ENCODE results near the gene IFT81. TPM values are rescaled to one million over a fixed set of nuclear protein-coding genes. Genes with fewer than 3 reads are reported as not detected.

Gene IFT81
- total and polyA plus RNA-seq, 2 of the 13 experiments (the other 11 are each of a cell fraction or from before 2014, with no cell fraction given), result 4.2 to 13.0 TPM

GRCh38 chr12:110262442-110263388 is 138.6 kb downstream of the IFT81 start:
- intact Hi-C loops (cut with micrococcal nuclease; ENCODE audit: unreplicated experiment), result loop anchor here (2.0 kb wide), 1 partner anchor 16 kb away; no protein-coding TSS in a partner anchor
- H3K4me3 ChIP-seq (replicated peaks in 1 of 3; ENCODE audit: insufficient read depth in 1 of 3, low read depth in 2 of 3, low read length in 3 of 3), result peak overlapping the region; percentile 9 to 47 (median 11); a peak in 5 of 6 replicates
- WGBS (ENCODE audit: low lambda C conversion rate), result 12% methylated on average over 17 of the region's 17 CpGs
- H3K9ac ChIP-seq (ENCODE audit: insufficient read depth, low read depth, low read length), result peak overlapping the region; percentile 55
- H3K27me3 ChIP-seq (ENCODE audit: control insufficient read depth in 1 of 2, insufficient read depth in 2 of 2, low read length in 2 of 2), result no peaks in the 10 kb centered on the region
- H3K36me3 ChIP-seq (replicated peaks in 1 of 2; ENCODE audit: control insufficient read depth in 1 of 2, insufficient read depth in 2 of 2, low read length in 2 of 2), result no peaks in the 10 kb centered on the region
- H3K9me3 ChIP-seq (ENCODE audit: low read length), result no peaks in the 10 kb centered on the region
- FAIRE-seq, result peak; percentile 55
- peak; percentile 84 for DNase-seq (ENCODE audit: low spot score)
- ATAC-seq, result peak; percentile 89
- peak overlapping the region; percentile 78 for H3K4me2 ChIP-seq (ENCODE audit: low read depth, low read length)
- H2AFZ ChIP-seq (ENCODE audit: low read length), result no peak overlapping the region
- ChIA-PET CTCF (ENCODE audit: low intra/inter-chr PET ratio, low total read pairs) (no interaction called here), POLR2A (interaction anchor here (0.7 to 1.6 kb wide), 3 partner anchors 12 to 18 kb away, joined by 3 to 5 read pairs (median 4); partner anchors contain the start of gene ATP2A2)
- in situ Hi-C loops (cut with HindIII; ENCODE audit: extremely low pct_ligation_motif_present, low pct_unique_long_range_greater_than_20kb), result no loop called here
- BruUV-seq (replicated peaks), result no TSS peak
- no peaks in the 10 kb centered on the region for H3K79me2 ChIP-seq (ENCODE audit: insufficient read depth, low read length)
- peaks cover 50% of the 10 kb centered on the region for H3K4me1 ChIP-seq (ENCODE audit: insufficient read depth, low read length)
- H4K20me1 ChIP-seq (ENCODE audit: insufficient read depth, low read length), result no peaks in the 10 kb centered on the region
- peak overlapping the region; percentile 33 for H3K27ac ChIP-seq (ENCODE audit: extremely low read length, insufficient read depth, low read length)
- peak; percentile 21; the same call in 1 of the 2 replicates for TF ChIP-seq SOX5 (CRISPR knock-in tag; IDR thresholded peaks at IDR 0.05; ENCODE audit: borderline replicate concordance)
- TF ChIP-seq CHD4 (IDR thresholded peaks at IDR 0.05; ENCODE audit: borderline replicate concordance, low read length), result peak; percentile 11; the same call in 1 of the 2 replicates
- no peak for TF ChIP-seq NFAT5 (CRISPR knock-in tag; IDR thresholded peaks at IDR 0.05)
- TF ChIP-seq HOXA3 (CRISPR knock-in tag; IDR thresholded peaks at IDR 0.05), result no peak
- no peak for TF ChIP-seq SOX13 (IDR thresholded peaks at IDR 0.05)
- TF ChIP-seq SOX13 (CRISPR knock-in tag; conservative IDR thresholded peaks at IDR 0.05 in 1 of 2, IDR thresholded peaks at IDR 0.05 in 1 of 2), result peak in 1 of 2 experiments; percentile 32; a peak in 1 of 4 replicates
- no peak for TF ChIP-seq SIX4 (CRISPR knock-in tag; IDR thresholded peaks at IDR 0.05)
- TF ChIP-seq HNRNPLL (IDR thresholded peaks at IDR 0.05; ENCODE audit: low read depth, low read length, poor library complexity, severe bottlenecking), result peak; percentile 94
- TF ChIP-seq BRCA1 (CRISPR knock-in tag; IDR thresholded peaks at IDR 0.05), result no peak
- peak; percentile 18; the same call in 1 of the 2 replicates for TF ChIP-seq ZGPAT (CRISPR knock-in tag; IDR thresholded peaks at IDR 0.05)
- TF ChIP-seq ARNTL (CRISPR knock-in tag; IDR thresholded peaks at IDR 0.05), result no peak
- TF ChIP-seq NCOR1 (IDR thresholded peaks at IDR 0.05; ENCODE audit: borderline replicate concordance, low read length), result peak; percentile 63; the same call in 1 of the 2 replicates
- no peak for TF ChIP-seq ZNF775 (CRISPR knock-in tag; IDR thresholded peaks at IDR 0.05; ENCODE audit: borderline replicate concordance)
- TF ChIP-seq CEBPG (CRISPR knock-in tag; IDR thresholded peaks at IDR 0.05), result peak; percentile 94
- TF ChIP-seq ZNF34 (CRISPR knock-in tag; IDR thresholded peaks at IDR 0.05; ENCODE audit: borderline replicate concordance), result 0 out of 2 replicates have a peak, but pooled peaks have one; percentile 35
- TF ChIP-seq PAWR (CRISPR knock-in tag; IDR thresholded peaks at IDR 0.05; ENCODE audit: borderline replicate concordance), result no peak
- 0 out of 2 replicates have a peak, but pooled peaks have one; percentile 22 for TF ChIP-seq THAP11 (CRISPR knock-in tag; IDR thresholded peaks at IDR 0.05)

Measured in HepG2 (cell line).